Activated CD8-positive, alpha-beta memory T cell treated with anti-CD3 and anti-CD28 coated beads, Interleukin-2, amount 50 U/mL, for 24 hours (primary cell): ENCODE data around the gene PLEKHH2.
"Not testable (repeated sequence)": the region's sequence is repeated elsewhere in the genome, so short reads cannot be mapped to it uniquely, and the experiment has no call there.

Experiments
- DNase-seq: peaks from one replicate; pipeline ENCODE4 v3.0.0-alpha.2; 2020; ENCODE audit errors: extremely low read depth

The PLEKHH2 gene

GRCh38 chr2:43637030-43637803, at the start of gene PLEKHH2:
PLEKHH2 (plus strand) TSS chr2:43637260; CDS start chr2:43644674, 7,414 bp downstream.
- peak; percentile 71 for DNase-seq

- no peak for DNase-seq
Measured at GRCh38 chr2:43592443-43592842, 44.6 kb upstream of the PLEKHH2 start.

DNA sequence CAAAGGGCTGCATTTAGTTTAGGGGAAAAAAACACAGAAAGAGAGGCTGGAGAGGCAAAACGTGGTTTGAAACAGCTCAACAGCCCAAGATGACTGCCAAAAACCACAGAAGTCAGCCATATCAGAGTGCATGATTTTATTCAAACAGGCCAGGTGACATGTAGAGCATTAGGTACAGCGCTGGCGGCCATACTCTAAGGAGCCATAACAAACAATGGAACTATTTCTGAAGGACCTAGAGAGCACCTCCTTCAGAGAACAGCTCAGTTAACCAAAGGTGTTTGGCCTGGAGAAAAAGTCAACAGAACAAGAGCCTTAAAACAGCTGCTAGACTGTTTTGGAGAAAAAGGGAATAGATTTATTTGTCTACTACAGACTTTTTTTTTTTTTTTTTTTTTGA, 43.8 kb upstream of the PLEKHH2 start:
- no peak for DNase-seq

DNA sequence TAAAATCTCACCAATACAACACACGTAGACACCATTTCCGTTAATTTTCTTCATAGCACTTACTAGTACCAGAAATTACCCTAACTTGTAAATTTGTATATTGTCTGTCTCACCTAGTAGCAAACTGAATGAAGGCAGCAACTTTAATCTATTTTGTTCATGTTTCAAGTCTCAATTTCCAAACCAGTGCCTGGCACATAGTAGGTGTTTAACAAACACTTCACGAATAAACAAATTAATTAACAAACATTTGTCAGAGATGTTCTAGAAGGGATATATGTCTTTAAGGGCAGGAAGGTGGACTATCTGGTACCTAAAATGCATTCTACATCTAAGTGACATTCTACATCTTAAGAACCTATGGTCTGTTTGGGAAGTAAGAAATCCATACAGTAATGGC, 42.2 kb upstream of the PLEKHH2 start:
- DNase-seq = no peak

- peak; percentile 98 for DNase-seq
Measured at GRCh38 chr2:43595603-43596412, 41.3 kb upstream of the PLEKHH2 start, which contains the start of gene THADA. THADA (minus strand) TSS chr2:43596038; CDS start chr2:43592392, 3,646 bp downstream.

DNA sequence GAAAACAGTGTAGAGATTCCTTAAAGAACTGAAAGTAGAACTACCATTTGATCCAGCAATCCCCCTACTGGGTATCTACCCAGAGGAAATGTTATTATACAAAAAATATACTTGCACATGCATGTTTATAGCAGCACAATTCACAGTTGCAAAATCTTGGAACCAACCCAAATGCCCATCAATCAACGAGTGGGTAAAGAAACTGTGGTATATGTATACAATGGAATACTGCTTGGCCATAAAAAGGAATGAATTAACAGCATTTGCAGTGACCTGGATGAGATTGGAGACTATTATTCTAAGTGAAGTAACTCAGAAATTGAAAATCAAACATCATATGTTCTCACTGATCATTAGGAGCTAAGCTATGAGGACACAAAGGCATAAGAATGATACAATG, 36.5 kb upstream of the PLEKHH2 start:
- not testable (repeated sequence) for DNase-seq

- no peak for DNase-seq
Measured at GRCh38 chr2:43604674-43605073, 32.4 kb upstream of the PLEKHH2 start.

- DNase-seq = no peak
Measured at GRCh38 chr2:43605079-43605655, 31.9 kb upstream of the PLEKHH2 start.

- DNase-seq = no peak
Measured at GRCh38 chr2:43605851-43606250, 31.2 kb upstream of the PLEKHH2 start.

GRCh38 chr2:43609290-43609918, 27.7 kb upstream of the PLEKHH2 start:
- no peak for DNase-seq

DNA sequence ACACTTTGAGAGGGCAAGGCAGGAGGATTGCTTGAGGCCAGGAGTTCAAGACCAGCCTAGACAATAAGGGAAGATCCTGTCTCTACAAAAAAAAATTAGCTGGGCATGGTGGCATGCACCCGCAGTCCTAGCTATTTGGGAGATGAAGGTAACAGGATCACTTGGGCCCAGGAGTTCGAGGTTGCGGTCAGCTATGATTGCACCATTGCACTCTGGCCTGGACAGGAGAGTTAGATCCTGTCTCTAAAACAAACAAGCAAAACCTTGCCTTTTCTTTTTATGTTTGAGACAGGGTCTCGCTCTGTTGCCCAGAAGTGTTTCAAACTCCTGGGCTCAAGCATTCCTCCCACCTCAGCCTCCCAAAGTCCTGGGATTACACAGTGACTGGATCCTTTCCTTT, 26.7 kb upstream of the PLEKHH2 start:
- DNase-seq = no peak

DNA sequence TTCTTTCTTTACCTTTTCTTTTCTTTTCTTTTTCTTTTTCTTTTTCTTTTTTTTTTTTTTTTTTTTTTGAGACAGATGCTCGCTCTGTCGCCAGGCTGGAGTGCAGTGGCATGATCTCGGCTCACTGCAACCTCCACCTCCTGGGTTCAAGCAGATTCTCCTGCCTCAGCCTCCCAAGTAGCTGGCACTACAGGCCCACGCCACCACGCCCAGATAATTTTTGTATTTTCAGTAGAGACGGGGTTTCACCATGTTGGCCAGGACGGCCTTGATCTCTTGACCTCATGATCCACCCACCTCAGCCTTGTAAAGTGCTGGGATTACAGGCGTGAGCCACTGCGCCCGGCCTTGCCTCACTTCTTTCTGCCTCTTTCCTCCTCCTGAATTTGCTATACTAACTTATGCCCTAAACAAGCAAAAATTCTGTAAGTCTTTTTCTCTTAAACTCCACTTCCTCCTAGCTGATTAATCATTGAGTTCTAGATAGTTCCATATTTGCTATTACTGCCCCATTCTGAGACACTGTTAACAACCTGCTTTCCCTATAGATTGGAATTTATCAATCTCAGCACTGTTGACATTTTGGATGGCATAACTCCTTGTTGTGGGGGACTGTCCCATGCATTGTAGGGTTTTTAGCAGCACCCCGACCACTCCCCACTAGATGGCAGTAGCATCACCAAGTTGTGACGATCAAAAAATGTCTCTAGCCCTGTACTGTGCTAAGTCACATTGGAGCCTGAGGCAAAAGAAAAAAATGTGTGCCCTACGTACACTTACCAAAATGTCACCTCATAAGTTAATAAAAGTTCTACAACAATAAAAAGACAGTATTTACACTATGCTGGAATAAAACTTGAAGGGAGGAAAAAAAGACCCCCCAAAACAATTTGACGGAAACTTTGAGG, 24.8 kb upstream of the PLEKHH2 start:
- DNase-seq = peak; percentile 59

GRCh38 chr2:43612944-43613343, 24.1 kb upstream of the PLEKHH2 start:
- no peak for DNase-seq

GRCh38 chr2:43616967-43617680, 19.9 kb upstream of the PLEKHH2 start:
- DNase-seq = no peak

GRCh38 chr2:43619511-43619910, 17.5 kb upstream of the PLEKHH2 start:
- DNase-seq = no peak

- no peak for DNase-seq
Measured at GRCh38 chr2:43622931-43623451, 14.1 kb upstream of the PLEKHH2 start.

- DNase-seq = no peak
Measured at GRCh38 chr2:43631618-43632317, 5.3 kb upstream of the PLEKHH2 start.

DNA sequence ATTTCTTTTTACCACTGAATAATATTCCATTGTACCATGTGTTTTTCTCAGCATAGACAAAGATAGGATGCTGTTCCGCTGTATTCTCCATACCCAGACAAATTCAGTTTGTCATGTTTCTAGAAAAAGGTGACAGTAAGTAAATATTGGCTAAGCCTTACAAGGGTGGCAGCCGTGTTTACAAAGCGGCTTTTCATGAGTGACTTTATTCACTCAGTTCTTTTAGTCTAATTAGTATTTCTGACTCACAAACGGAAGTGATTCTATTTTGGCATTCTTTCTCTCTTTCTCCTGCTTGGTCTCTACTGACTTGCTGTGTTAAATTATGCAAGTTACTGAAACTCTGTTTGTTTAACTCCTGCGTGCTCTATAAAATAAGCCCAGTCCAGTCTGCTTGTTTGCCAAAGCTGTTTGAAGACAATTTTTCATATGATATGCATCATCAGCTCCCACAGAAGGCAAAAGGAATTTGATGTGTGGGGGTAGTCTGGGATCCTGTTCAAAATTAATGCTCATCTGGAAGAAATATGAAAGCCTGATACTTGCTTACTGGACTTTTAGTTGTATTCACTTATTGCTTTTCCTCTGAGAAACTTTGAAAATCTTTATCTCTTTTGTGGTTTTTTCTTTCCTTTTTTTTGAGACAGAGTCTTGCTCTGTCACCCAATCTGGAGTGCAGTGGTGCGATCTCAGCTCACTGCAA, 2.3 kb upstream of the PLEKHH2 start:
- no peak for DNase-seq

GRCh38 chr2:43636153-43636552, 907 bp upstream of the PLEKHH2 start:
- DNase-seq = not testable (repeated sequence)
